IMR-90 (cell line): ENCODE results near the gene TSTD1.

Experiments used
- CEBPB ChIP-seq: IDR thresholded peaks from 2 replicates; pipeline ENCODE4 v1.6.1; 2012; ENCODE audit warnings: low read depth, low read length, improper control_type of control experiment
- ELK1 ChIP-seq: fragments of 150-350 bp; IDR thresholded peaks from 2 replicates; pipeline ENCODE4 v1.6.1; 2016; ENCODE audit warnings: low read depth, mild to moderate bottlenecking, low read length, moderate library complexity, borderline replicate concordance
- RFX5 ChIP-seq: IDR thresholded peaks from 2 replicates; pipeline ENCODE4 v1.8.0; 2012; ENCODE audit warnings: low read depth, mild to moderate bottlenecking, low read length, moderate library complexity
- TF ChIP-seq, protein P1 (sequence below): conservative IDR thresholded peaks from 2 replicates; pipeline ENCODE4 v1.5.1; 2012; ENCODE audit warnings: mild to moderate bottlenecking, low read depth, low read length, improper control_type of control experiment

DNA sequence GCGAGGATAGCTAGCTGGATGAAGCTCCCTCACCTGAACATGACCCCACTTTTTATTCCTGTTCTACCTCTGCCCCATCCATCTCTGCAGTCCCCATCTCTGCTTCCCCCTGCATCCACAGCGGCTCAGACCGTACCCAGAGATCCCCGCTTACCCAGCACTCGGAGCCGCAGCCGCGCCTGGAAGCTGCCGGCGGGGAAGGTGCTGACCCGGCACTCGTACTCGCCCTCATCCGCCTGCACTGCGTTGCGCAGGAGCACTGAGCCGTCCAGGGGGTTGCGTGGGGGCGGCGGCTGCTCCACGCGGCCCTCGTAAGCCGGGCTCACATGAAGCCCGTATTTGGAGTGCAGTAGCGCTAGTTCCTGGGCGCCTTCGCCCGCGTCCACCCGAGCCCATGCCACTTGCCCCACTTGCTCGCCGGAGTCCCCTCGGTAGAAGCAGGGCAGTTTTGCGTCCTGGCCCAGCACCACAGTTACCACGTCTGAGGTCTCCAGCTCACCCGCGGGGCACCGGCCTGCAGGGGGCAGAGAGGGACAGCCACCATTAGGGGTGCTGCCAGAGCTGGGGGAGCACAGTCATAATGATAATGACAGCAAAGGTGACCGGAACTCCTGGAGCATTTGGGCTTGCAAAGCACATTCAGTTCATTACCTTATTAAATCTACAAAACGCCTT, 40.8 kb upstream of the TSTD1 start:
- TF ChIP-seq ELK1 (no peak), CEBPB (no peak), RFX5 (no peak)
- TF ChIP-seq, protein P1, sequence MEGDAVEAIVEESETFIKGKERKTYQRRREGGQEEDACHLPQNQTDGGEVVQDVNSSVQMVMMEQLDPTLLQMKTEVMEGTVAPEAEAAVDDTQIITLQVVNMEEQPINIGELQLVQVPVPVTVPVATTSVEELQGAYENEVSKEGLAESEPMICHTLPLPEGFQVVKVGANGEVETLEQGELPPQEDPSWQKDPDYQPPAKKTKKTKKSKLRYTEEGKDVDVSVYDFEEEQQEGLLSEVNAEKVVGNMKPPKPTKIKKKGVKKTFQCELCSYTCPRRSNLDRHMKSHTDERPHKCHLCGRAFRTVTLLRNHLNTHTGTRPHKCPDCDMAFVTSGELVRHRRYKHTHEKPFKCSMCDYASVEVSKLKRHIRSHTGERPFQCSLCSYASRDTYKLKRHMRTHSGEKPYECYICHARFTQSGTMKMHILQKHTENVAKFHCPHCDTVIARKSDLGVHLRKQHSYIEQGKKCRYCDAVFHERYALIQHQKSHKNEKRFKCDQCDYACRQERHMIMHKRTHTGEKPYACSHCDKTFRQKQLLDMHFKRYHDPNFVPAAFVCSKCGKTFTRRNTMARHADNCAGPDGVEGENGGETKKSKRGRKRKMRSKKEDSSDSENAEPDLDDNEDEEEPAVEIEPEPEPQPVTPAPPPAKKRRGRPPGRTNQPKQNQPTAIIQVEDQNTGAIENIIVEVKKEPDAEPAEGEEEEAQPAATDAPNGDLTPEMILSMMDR: no peak
